HL-60 (cell line): ENCODE measurements around the gene PPIG.

Source experiments
- CTCF ChIP-seq: IDR thresholded peaks from one replicate; pipeline ENCODE4 v1.5.1; 2011; ENCODE audit warnings: low read length, control low read depth, inconsistent platforms; ENCODE audit not compliant: insufficient read depth
- GABPA ChIP-seq: IDR thresholded peaks from 2 replicates; pipeline ENCODE4 v1.6.1; 2012; ENCODE audit warnings: low read depth
- POLR2AphosphoS5 ChIP-seq: IDR thresholded peaks from 2 replicates; pipeline ENCODE4 v1.6.1; 2012; ENCODE audit warnings: low read depth
- SPI1 ChIP-seq: IDR thresholded peaks from 2 replicates; pipeline ENCODE4 v1.6.1; 2012; ENCODE audit warnings: low read depth, mild to moderate bottlenecking, borderline replicate concordance

DNA sequence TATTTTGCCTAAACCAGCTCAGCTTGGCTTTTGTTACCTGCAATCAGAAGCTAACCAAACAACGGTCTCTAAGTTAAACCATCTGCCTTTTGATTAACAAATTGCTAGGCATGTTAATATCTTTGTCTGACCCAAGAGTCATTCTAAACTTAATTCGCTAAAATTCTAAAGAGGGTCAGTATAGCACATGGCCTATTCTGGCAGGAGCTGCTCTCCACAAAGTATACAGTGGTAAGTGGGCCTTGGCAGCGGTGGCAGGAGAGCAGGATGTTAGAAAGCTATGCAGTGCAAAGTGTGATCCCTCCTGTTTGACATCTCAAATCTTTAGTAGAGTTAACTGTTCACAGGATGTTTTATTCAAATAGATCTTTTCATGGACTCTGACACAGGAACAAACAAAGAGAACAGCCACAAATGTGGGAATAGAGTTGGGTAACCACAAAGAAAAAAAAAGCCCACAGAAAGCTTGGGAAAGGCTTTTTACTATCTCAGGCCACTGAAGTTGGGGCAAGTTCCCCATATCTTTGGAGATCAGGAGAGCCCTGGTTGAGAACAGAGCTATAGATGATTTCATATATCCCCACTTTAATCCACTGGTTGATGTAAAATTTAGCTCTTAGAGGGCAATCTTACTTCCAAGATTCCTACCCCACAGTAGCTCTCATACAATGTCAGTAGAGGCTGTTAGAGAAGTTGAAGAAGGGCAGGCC lies 99.4 kb downstream of the PPIG start:
- TF ChIP-seq CTCF, result no peak
- no peak for TF ChIP-seq POLR2AphosphoS5
- TF ChIP-seq SPI1, result no peak
- TF ChIP-seq GABPA, result no peak
